Colonic mucosa (tissue), 4 donors: Measurements from ENCODE around the gene RUNX2. TPM values are rescaled to one million over a fixed set of nuclear protein-coding genes. Genes with fewer than 3 reads are reported as not detected.

ENCODE experiments used
- DNase-seq: peaks from one replicate; pipeline ENCODE4 v3.0.0-alpha.2; 2020
- H3K27ac ChIP-seq: fragments of 200-600 bp; one replicate; pipeline ENCODE4 v1.8.0; 2021
- H3K27me3 ChIP-seq: fragments of 200-600 bp; one replicate; pipeline ENCODE4 v1.8.0; 2021
- H3K36me3 ChIP-seq: fragments of 200-600 bp; one replicate; pipeline ENCODE4 v1.8.0; 2021
- H3K4me1 ChIP-seq: fragments of 200-600 bp; one replicate; pipeline ENCODE4 v1.8.0; 2021; ENCODE audit warnings: mild to moderate bottlenecking
- H3K4me3 ChIP-seq: fragments of 200-600 bp; one replicate; pipeline ENCODE4 v1.8.0; 2021
- H3K9ac ChIP-seq, 2 donors: one replicate each; pipeline ENCODE4 v1.7.0; 2013; ENCODE audit warnings: control low read depth in 2 of 2, low read depth in 2 of 2, low read length in 2 of 2
- H3K9me3 ChIP-seq: fragments of 200-600 bp; one replicate; pipeline ENCODE4 v1.8.0; 2021
- intact Hi-C: fragments of 100-400 bp; cut with DNase I; formaldehyde crosslinking; loops from one replicate; pipeline ENCODE4 v1.14.1; 2022
- total RNA-seq, 2 donors: library from RNA; stranded (reverse); fragmentation: NEBNext Ultra II Directional in 1 of 2; extraction: Animal tissue kit (Norgen Biotek cat#: 25700) in 1 of 2; gene quantifications; one replicate each; pipeline ENCODE4 v1.2.1, GENCODE V29; 2021
- TF ChIP-seq, protein P1 (sequence below): fragments of 200-600 bp; IDR thresholded peaks from one replicate; pipeline ENCODE4 v1.8.0; 2022; ENCODE audit warnings: antibody characterized with exemption, mild to moderate bottlenecking
- donor health status: healthy.
- donor health status: DM: no; HTN: no; CAD: no.
- donor health status: DM: no; HTN: no; CAD: no.

Gene RUNX2
- total RNA-seq, 2 donors from 2014 or later: 1.7 to 2.6 TPM

DNA sequence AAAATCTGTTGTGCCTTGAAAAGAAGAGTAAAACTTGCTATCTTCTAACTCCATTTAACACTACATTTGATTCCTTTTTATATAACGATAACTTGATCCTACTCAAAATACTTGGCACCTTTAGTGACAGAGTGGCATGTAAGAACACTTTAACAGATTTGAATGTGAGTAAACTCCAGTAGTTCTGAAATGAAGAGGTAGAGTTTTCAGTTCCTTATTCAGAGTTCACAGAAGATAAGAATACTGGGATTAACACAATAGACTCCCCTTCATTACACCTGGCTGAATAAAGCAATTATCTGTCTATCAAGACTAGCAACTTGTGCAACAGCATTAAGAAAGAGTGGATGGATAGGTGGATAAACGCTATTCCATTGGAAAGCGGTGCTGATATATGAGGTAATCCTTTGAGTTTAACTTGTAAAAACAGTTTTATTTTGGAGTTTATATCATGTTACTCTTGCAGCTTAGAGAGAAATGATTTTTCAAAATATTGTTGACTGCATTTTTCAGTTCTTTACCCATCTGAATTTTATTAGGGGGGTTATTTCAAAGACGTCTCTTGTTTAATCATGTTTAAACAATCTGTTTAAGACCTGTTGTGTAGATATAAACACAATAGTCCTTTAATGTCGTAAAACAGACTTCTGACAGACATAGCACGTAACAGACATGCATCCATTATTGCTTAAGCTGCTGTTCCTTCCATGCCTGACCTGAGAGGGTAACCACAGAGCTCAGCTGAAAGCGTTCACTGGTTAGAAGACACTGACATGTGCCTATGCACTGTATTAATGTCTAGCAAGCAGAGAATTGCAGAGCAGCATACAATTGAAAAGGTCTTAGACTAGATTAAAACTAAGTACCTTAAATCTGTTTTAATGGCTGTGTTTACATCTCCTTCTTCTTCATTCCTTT lies 152.0 kb downstream of the RUNX2 start:
- H3K9me3 ChIP-seq: no peaks in the 10 kb centered on the region
- H3K27ac ChIP-seq: no peak overlapping the region
- no peaks in the 10 kb centered on the region for H3K4me1 ChIP-seq
- DNase-seq: no peak
- intact Hi-C loops: no loop called here
- TF ChIP-seq, protein P1, sequence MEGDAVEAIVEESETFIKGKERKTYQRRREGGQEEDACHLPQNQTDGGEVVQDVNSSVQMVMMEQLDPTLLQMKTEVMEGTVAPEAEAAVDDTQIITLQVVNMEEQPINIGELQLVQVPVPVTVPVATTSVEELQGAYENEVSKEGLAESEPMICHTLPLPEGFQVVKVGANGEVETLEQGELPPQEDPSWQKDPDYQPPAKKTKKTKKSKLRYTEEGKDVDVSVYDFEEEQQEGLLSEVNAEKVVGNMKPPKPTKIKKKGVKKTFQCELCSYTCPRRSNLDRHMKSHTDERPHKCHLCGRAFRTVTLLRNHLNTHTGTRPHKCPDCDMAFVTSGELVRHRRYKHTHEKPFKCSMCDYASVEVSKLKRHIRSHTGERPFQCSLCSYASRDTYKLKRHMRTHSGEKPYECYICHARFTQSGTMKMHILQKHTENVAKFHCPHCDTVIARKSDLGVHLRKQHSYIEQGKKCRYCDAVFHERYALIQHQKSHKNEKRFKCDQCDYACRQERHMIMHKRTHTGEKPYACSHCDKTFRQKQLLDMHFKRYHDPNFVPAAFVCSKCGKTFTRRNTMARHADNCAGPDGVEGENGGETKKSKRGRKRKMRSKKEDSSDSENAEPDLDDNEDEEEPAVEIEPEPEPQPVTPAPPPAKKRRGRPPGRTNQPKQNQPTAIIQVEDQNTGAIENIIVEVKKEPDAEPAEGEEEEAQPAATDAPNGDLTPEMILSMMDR: no peak
- H3K4me3 ChIP-seq: no peak overlapping the region
- H3K27me3 ChIP-seq: no peaks in the 10 kb centered on the region
- H3K36me3 ChIP-seq: no peaks in the 10 kb centered on the region
- H3K9ac ChIP-seq: no peak overlapping the region

DNA sequence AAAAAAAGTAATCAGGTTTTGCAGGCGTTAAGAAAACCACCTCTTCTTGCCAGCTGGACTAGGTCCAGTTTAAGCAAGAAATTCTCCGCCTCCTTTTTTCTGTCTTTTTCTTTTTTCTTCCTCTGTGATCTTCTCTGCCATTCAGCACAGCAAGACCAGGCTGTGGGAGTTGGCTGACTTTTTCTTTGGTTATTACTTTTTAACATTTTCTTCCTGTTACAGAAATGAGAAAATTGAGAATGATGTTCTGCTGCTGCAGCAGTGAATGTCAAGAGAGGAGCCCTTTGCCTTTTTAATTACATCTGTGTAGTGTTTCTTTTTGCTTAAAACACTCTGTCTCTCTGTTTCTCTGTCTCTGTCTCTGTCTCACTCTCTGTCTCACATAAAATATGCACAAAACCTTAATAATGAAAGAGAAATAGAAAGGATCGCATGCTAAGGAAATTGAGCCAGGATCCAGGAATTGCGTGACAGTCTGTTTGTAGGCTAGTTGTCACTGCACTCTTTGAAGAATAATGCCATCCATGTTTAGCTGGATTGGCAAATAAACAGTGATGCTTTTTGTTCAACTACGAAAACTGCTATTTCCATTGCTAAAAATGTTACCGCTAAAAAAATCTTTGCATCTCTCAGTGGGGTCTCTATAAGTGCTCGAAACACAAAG lies 152.8 kb downstream of the RUNX2 start:
- no peak overlapping the region for H3K4me3 ChIP-seq

DNA sequence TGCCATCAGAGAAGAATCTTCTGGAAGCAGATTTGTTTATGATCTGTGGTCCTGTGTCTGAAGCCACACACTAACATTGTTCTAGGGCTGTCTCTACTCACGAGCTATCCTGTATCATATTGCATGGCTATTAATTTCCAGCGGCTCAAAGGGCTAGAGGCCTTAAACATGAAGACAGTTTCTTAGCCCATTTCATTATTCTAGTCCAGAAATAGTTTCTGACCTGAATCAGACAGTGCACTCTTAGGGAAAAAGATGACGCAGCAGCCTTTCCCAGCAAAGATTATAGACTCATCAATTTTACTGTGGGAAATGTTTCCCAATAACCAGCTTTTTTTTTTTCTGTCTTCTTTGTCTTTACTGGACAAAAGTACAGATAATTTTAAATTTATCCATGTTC lies 154.9 kb downstream of the RUNX2 start:
- no peak for DNase-seq
- no peak overlapping the region for H3K9ac ChIP-seq
- no peaks in the 10 kb centered on the region for H3K27me3 ChIP-seq
- no peaks in the 10 kb centered on the region for H3K36me3 ChIP-seq
- no peaks in the 10 kb centered on the region for H3K4me1 ChIP-seq
- H3K4me3 ChIP-seq: no peak overlapping the region
- TF ChIP-seq, protein P1: no peak
- peak overlapping the region; percentile 8 for H3K27ac ChIP-seq
- intact Hi-C loops: no loop called here
- no peaks in the 10 kb centered on the region for H3K9me3 ChIP-seq

More for the DNA sequence above, 152.8 kb downstream of the RUNX2 start:
- H3K4me1 ChIP-seq: no peaks in the 10 kb centered on the region
- peak overlapping the region in 1 of 2 donors; percentile 7 for H3K9ac ChIP-seq
- no peak for DNase-seq
- intact Hi-C loops: no loop called here
- TF ChIP-seq, protein P1: no peak
- H3K36me3 ChIP-seq: no peaks in the 10 kb centered on the region
- no peaks in the 10 kb centered on the region for H3K27me3 ChIP-seq
- H3K9me3 ChIP-seq: no peaks in the 10 kb centered on the region
- no peak overlapping the region for H3K27ac ChIP-seq

DNA sequence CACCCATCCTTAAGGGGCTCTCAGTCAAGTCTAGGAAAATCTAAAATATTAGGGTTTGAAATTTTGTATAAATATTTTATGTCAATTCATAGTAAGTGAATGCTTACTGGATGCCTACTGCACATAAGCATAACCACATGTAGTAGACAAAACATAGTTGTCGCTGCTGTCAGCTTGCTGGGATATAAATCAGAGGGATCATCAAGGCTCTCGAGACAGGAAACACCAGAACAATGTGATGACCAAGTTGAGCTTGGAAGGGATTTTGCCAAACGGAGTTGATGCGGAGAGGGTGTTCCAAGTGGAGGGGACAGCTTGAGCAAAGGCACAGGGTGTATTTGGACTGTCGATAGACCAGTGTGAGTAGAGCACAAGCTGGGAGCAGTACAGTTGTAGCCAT lies 155.4 kb downstream of the RUNX2 start:
- Histone ChIP-seq H3K27ac (peak overlapping the region; percentile 8), H3K36me3 (no peaks in the 10 kb centered on the region), H3K27me3 (no peaks in the 10 kb centered on the region), H3K9me3 (no peaks in the 10 kb centered on the region), H3K4me3 (no peak overlapping the region), H3K4me1 (no peaks in the 10 kb centered on the region), H3K9ac (no peak overlapping the region)
- TF ChIP-seq, protein P1: no peak
- intact Hi-C loops: no loop called here
- DNase-seq: no peak

DNA sequence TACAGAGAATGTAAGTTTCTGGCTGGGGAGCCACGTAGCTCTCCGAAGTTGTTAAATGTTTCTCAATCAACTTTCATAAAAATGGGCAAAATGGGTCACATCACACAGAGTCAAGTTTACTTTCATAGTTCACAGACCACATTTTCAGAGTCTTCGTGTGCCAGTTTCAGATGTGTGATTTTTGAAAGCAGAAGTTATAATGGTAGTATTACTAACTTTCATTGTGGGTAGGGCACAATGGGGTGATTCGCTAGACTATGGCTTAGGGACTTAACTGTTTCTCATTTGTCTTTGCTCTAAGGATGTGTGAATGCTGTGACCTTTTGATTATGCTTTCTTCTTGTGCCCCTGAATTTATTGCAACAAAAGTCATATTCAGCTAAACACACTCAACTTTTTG lies 158.6 kb downstream of the RUNX2 start:
- Histone ChIP-seq H3K9me3 (no peaks in the 10 kb centered on the region), H3K9ac (no peak overlapping the region), H3K27ac (no peak overlapping the region), H3K36me3 (no peaks in the 10 kb centered on the region), H3K4me1 (no peaks in the 10 kb centered on the region), H3K4me3 (no peak overlapping the region), H3K27me3 (no peaks in the 10 kb centered on the region)
- TF ChIP-seq, protein P1: no peak
- intact Hi-C loops: no loop called here
- no peak for DNase-seq
